ENCODE results near the gene MSRB1. TPM values are rescaled to one million over a fixed set of nuclear protein-coding genes. Genes with fewer than 3 reads are reported as not detected.
"Not testable (repeated sequence)": the region's sequence is repeated elsewhere in the genome, so short reads cannot be mapped to it uniquely, and the experiment has no call there.

The MSRB1 gene
- total RNA-seq, 6 experiments from 2014 or later: 21.0 to 27.4 (median 22.7) TPM

DNA sequence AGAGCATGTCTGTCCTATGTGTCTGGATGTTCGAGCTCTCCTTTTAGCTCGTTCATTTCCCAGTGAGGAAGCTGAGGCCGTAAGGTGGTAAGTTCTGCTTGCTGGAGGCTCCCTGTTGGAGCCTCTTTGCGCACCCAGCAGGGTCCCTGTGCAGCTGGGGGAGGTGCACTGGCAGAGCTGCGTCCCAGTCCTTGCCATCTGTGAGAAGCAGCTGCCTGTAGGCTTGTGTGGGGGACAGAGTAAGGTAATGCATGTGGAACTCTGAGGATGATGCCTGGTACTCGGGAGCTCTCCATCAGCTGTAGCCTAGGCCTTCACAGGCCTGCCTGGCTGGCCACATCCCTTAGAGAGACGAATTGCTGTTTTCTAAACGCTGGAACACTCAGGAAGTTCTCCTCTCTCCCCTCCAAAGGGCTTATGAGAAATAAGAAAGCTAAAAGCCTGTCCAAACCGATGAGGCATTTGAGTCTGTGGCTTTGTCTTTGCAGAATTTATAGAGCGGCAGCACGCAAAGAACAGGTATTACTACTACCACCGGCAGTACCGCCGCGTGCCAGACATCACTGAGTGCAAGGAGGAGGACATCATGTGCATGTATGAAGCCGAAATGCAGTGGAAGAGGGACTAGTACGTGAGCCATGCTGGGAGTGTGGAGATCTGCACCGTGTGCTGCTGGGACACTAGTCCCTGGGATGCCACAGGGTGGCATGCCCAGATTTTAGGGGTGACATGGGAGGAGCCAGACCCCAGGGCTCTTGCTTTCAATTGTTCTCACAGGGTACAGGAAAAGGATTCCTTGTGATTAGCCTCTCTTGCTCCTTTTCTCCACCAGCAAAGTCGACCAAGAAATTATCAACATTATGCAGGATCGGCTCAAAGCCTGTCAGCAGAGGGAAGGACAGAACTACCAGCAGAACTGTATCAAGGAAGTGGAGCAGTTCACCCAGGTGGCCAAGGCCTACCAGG is 17.9 kb upstream of the MSRB1 start:
- TF ChIP-seq, protein P1, sequence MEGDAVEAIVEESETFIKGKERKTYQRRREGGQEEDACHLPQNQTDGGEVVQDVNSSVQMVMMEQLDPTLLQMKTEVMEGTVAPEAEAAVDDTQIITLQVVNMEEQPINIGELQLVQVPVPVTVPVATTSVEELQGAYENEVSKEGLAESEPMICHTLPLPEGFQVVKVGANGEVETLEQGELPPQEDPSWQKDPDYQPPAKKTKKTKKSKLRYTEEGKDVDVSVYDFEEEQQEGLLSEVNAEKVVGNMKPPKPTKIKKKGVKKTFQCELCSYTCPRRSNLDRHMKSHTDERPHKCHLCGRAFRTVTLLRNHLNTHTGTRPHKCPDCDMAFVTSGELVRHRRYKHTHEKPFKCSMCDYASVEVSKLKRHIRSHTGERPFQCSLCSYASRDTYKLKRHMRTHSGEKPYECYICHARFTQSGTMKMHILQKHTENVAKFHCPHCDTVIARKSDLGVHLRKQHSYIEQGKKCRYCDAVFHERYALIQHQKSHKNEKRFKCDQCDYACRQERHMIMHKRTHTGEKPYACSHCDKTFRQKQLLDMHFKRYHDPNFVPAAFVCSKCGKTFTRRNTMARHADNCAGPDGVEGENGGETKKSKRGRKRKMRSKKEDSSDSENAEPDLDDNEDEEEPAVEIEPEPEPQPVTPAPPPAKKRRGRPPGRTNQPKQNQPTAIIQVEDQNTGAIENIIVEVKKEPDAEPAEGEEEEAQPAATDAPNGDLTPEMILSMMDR (IDR thresholded peaks at IDR 0.05): no peak
- peak overlapping the region; percentile 90 for H3K27ac Mint-ChIP-seq
- peaks cover 37% of the 10 kb centered on the region for H3K4me1 Mint-ChIP-seq (ENCODE audit: low read depth)
- peak overlapping the region; percentile 94 for H3K4me3 Mint-ChIP-seq
- H3K36me3 Mint-ChIP-seq (ENCODE audit: low read depth): peaks cover 49% of the 10 kb centered on the region
- peaks cover 44% of the 10 kb centered on the region for H3K27me3 Mint-ChIP-seq (ENCODE audit: insufficient read depth)
- H3K9me3 Mint-ChIP-seq: peaks cover 31% of the 10 kb centered on the region
- peak; percentile 42 for DNase-seq

DNA sequence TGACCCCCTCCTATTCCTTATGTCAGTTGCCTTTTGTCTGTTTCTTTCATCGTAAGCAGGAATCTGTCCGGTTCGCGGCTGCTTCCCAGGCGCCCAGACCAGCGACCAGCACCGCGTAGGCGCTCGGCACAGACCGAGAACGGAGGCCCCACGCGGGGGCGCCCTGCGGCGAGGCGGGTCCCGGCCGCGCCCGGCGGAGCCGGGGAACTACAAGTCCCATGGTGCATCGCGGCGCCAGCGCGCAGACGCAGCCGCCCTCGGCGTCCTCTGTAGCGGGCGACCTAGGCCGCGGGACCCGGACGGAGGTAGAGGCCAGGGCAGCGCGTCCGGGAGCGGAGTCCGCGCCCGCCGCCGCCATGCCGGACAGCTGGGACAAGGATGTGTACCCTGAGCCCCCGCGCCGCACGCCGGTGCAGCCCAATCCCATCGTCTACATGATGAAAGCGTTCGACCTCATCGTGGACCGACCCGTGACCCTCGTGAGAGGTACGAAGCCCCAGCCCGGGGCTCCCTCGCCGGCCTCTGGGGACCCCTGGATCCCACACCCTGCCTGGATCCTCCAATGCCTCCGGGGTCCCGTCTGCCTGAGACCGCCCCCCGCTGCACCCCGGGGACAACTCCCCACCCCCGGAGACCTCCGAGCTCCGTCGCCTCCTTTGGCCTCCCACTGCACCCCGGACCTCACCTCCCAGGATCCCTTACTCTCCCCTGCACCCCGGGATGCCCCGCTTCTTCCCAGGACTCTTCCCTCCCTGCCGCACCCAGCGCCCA is 16.5 kb upstream of the MSRB1 start, which contains the start of gene NDUFB10:
Gene NDUFB10, plus strand, starts transcription at position 270 of the 771 bp plus-strand sequence. Its CDS starts 87 bp downstream, at position 357.
- Mint-ChIP-seq H3K9me3 (peaks cover 28% of the 10 kb centered on the region), H3K4me1 (ENCODE audit: low read depth) (peaks cover 33% of the 10 kb centered on the region), H3K36me3 (ENCODE audit: low read depth) (peaks cover 42% of the 10 kb centered on the region), H3K27ac (peak within 1 kb of the TSS; percentile 90), H3K27me3 (ENCODE audit: insufficient read depth) (peaks cover 47% of the 10 kb centered on the region), H3K4me3 (peak within 1 kb of the TSS; percentile 94)
- peak; percentile 87 for DNase-seq
- TF ChIP-seq, protein P1 (IDR thresholded peaks at IDR 0.05): peak; percentile 84

DNA sequence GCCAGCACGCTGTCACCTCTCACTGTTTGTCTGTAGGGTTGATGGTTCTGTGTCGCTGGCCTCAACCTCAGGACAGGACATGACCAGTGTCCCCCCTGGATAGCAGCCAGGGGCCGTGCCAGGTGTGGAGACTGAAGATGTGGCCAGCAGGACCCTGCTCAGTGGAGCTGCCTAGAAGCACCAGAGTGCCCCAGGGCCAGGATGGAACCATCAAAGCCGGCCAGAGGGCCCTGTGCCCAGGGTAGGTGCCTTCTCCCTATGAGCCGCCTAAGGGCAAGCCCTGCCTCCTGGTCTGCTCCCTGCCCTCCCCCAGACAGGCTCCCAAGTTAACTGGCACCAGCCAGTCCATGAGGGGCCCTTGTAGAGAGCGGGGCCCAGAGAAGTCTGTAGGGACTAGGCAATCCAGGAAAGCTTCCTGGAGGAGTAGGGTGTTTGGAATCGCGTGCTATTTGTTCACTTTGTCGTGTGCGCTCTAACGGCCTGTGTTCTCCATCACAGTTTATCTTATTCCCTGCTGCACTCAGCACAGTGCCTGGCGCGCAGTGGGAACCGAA is 15.8 kb upstream of the MSRB1 start:
- TF ChIP-seq, protein P1 (IDR thresholded peaks at IDR 0.05): no peak
- H3K27ac Mint-ChIP-seq: peak overlapping the region; percentile 90
- H3K4me3 Mint-ChIP-seq: peak overlapping the region; percentile 94
- H3K36me3 Mint-ChIP-seq (ENCODE audit: low read depth): peaks cover 38% of the 10 kb centered on the region
- H3K4me1 Mint-ChIP-seq (ENCODE audit: low read depth): peaks cover 30% of the 10 kb centered on the region
- DNase-seq: no peak
- peaks cover 42% of the 10 kb centered on the region for H3K27me3 Mint-ChIP-seq (ENCODE audit: insufficient read depth)
- H3K9me3 Mint-ChIP-seq: peaks cover 23% of the 10 kb centered on the region

DNA sequence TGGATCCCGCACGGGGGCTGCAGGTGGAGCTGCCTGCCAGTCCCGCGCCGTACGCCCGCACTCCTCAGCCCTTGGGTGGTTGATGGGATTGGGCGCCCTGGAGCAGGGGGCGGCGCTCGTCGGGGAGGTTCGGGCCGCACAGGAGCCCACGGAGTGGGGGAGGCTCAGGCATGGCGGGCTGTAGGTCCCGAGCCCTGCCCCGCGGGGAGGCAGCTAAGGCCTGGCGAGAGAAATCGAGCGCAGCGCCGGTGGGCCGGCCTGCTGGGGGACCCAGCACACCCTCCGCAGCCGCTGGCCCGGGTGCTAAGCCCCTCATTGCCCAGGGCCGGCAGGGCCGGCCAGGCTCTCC is 15.1 kb upstream of the MSRB1 start:
- H3K27ac Mint-ChIP-seq, H3K4me3 Mint-ChIP-seq, DNase-seq: not testable (repeated sequence)
- Mint-ChIP-seq H3K9me3 (peaks cover 16% of the 10 kb centered on the region), H3K4me1 (ENCODE audit: low read depth) (peaks cover 24% of the 10 kb centered on the region), H3K27me3 (ENCODE audit: insufficient read depth) (peaks cover 37% of the 10 kb centered on the region), H3K36me3 (ENCODE audit: low read depth) (peaks cover 31% of the 10 kb centered on the region)

DNA sequence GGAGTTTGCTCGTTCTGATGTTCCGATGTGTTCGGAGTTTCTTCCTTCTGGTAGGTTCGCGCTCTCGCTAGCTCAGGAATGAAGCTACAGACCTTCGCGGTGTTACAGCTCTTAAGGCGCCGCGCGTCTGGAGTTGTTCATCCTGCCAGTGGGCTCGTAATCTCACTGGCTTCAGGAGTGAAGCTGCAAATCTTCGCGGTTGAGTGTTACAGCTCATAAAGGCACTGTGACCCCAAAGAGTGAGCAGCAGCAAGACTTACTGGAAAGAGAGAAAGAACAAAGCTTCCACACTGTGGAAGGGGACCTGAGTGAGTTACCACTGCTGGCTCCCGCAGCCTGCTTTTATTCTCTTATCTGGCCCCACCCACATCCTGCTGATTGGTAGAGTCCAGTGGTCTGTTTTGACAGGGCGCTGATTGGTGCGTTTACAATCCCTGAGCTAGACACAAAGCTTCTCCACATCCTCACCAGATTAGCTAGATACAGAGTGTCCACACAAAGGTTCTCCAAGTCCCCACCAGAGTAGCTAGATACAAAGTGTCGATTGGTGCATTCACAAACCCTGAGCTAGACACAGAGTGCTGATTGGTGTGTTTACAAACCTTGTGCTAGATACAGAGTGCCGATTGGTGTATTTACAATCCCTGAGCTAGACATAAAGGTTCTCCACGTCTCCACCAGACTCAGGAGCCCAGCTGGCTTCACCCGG is 14.6 kb upstream of the MSRB1 start:
- H3K4me1 Mint-ChIP-seq (ENCODE audit: low read depth): peaks cover 20% of the 10 kb centered on the region
- H3K36me3 Mint-ChIP-seq (ENCODE audit: low read depth): peaks cover 26% of the 10 kb centered on the region
- H3K27me3 Mint-ChIP-seq (ENCODE audit: insufficient read depth): peaks cover 37% of the 10 kb centered on the region
- H3K9me3 Mint-ChIP-seq: peaks cover 13% of the 10 kb centered on the region
- H3K27ac Mint-ChIP-seq, H3K4me3 Mint-ChIP-seq, DNase-seq: not testable (repeated sequence)

DNA sequence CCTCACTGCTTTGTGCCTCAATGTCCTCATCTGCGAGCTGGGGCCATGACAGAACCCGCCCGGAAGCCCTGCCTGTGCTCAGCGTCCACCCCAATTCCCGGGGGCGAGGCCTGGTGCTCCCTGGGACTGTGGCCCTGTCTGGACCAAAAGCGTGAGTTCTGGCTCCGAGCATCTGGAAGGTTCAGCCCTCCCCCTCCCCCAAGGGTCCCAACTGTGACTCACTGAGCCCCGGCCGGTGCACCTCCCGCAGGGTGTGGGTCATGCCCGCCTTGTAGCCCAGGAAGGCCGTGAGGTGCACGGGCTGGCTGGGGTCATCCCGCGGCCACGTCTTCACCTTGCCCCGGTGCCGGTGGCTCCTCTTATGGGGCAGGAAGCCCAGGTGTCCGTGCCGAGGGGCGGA is 10.7 kb upstream of the MSRB1 start:
- Mint-ChIP-seq H3K27ac (no peak overlapping the region), H3K36me3 (ENCODE audit: low read depth) (no peaks in the 10 kb centered on the region), H3K9me3 (no peaks in the 10 kb centered on the region), H3K4me1 (ENCODE audit: low read depth) (no peaks in the 10 kb centered on the region), H3K4me3 (no peak overlapping the region), H3K27me3 (ENCODE audit: insufficient read depth) (peaks cover 21% of the 10 kb centered on the region)
- no peak for DNase-seq
- TF ChIP-seq, protein P1 (IDR thresholded peaks at IDR 0.05): no peak
